DMS 273 (cell line): ENCODE data around the gene SHISA9.
A peak's percentile ranks its signal among the peaks of the same experiment; 100 is the strongest.

Experiments used
- DNase-seq: peaks from one replicate; lab custom pipeline; 2025; ENCODE audit not compliant: unreplicated experiment; lab: John Stamatoyannopoulos, UW

Gene SHISA9

GRCh38 chr16:13108126-13108525 is 206.7 kb downstream of the SHISA9 start:
- DNase-seq: no peak

GRCh38 chr16:13109171-13109570 is 207.8 kb downstream of the SHISA9 start:
- DNase-seq: no peak

DNA sequence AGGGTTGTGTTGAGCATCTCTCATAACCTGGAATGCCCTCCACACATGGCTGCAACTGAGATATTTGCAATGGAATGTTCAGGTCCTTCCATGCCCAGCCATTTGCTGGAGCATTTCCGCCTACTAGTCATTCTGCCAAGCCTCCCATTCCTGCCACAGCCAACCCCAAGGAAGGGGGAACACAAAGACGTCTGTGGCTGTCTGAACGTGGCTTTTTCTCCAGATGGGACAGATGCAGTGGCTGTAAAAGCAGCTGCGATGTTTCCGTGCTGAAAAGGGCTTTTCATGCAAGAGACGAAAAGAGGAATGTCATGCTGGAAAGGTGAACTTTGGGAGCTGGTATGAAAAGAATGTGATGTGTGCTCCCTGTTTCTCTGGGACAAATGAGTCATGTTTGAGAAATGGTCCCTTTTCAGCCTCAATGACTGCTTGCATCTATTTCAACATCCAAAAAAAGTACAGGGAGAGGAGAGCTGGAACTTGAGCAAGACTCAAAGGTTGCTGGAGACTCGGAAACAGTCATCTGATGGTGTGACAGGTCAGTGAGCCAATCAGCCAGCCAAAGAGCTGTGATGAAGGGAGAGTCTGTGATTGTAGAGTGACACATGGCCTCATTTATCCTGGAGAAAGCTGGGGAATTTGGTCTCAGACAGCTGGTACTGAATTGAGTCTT is 208.9 kb downstream of the SHISA9 start:
- no peak for DNase-seq

GRCh38 chr16:13111747-13112146 is 210.3 kb downstream of the SHISA9 start:
- DNase-seq: no peak

DNA sequence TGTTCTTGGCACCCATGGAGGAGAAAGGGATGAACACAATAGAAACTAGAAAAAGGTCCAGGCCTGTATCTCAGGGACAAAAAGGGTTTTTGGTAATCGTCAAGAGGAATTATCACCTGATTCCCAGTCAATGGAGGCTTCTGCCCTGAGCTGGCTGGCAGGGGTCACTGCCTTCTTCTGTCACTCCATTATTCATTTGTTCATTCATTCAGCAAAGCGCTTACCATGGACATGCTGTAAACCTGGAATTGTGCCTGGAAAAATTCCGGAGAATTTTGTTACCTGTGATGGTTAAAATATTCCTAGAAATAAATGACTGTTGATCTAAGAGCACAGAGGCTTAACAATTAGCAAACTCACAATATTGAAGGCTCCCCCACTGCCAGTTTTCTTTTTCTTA is 212.3 kb downstream of the SHISA9 start:
- no peak for DNase-seq

DNA sequence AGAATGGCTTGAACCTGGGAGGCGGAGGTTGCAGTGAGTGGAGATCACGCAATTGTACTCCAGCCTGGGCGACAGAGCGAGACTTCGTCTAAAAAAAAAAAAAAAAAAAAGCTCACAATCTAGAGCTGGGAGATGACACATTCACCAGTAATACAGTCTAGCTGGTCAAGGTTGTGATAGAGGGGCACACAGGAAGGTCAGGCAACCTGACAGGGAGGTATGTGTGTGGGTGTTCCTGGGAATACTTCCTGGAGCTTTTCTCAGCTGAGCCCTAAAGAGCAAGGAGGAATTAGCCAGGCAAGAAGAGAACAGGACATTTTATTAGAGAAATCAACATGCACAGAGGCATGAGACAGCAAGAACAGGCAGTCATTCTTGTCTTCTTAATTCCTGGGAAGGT is 216.7 kb downstream of the SHISA9 start:
- DNase-seq: no peak

GRCh38 chr16:13120091-13120490 is 218.7 kb downstream of the SHISA9 start:
- no peak for DNase-seq

DNA sequence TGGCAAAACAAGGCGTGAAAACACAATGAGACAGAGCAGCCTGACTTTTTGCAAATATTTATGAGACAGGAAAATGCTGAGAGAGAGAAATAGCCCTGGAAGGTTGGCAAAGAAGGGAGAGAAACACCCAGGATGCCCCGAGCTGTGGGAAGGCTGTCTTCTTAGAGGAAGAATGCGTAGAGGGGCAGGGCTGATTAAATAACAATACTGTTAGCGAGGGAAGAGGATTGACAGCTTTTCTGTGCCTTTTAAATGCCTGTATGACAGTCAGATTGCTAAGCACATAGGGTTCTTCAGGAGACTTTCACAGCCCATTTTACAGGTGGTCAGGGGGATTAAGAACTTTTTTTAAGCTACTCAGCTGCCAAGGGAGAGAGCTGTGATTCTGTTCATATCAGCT is 219.2 kb downstream of the SHISA9 start:
- no peak for DNase-seq

DNA sequence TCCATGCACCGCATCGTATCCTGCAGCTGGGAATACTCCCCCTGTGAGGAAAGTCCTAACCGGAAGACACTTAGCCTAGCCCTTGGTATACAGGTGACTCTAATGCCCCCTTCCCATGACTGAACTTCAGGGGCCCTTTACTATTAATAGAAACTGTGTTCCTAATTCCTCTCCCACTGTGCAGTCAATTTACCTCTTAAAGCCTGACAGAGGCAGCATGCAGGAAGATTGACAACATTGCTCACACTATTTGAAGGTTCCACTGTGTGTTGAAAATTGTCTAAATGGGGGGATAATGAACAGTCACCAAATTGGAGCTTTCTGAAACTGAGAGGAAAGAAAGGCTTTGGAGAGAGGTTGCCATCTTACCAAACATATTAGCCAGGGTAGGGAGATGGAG is 222.6 kb downstream of the SHISA9 start:
- no peak for DNase-seq

DNA sequence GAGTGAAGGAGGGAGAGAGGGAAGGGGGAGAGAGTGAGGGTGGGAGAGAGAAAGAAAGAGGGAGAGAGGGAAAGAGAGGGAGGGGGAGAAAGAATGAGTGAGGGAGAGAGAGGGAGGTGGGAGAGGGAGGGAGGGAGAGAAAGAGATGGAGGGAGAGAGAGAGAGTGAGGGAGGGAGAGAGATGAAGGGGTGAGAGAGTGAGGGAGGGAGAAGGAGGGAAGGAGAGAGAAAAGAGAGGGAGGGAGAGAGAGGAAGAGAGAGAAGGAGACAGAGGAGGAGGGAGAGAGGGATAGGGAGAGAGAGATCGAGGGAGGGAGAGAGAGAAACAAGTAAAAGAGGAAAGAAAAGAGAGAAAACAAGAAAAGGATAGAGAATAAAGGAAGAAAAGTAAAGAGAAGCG is 225.7 kb downstream of the SHISA9 start:
- DNase-seq: no peak

GRCh38 chr16:13130586-13130985 is 229.2 kb downstream of the SHISA9 start:
- DNase-seq: no peak

DNA sequence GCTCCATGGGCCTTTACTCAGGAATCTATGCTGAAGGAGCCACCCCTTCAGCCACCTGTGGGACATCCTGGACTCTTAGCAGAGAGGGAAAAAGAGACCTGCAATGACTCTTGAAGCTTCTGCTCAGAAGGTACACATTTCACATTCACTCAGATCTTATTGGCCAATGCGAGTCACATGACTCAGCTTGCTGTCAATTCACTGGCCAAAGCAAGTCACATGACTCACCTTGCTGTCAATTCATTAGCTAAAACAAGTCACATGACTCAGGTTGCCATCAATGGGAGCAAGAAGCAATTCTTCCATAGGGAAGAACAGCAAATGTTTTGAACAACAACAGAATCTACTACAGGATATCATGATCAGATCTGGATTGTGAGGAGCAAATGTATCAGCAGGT is 233.4 kb downstream of the SHISA9 start:
- no peak for DNase-seq

- peak; percentile 79 for DNase-seq
Observed at GRCh38 chr16:13136901-13137300, 235.5 kb downstream of the SHISA9 start.

DNA sequence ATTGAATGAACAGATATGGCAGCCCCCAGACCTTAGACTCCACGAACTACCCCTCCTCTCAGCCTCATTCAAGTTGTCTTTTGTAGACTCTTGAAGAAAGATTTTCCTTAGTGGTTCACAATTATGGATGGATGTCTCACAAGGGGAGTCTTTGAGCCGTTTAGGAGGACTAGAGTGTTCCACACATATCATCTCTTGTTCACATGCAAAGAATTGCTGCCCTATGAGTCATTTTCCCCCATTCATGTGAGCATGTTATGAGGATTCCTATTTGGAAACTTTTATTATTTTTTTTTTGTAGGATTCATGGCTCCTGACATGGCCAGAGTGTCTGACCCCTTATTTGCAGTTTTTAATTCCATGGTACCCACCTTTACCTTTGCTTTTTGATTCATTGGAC is 237.1 kb downstream of the SHISA9 start:
- no peak for DNase-seq

DNA sequence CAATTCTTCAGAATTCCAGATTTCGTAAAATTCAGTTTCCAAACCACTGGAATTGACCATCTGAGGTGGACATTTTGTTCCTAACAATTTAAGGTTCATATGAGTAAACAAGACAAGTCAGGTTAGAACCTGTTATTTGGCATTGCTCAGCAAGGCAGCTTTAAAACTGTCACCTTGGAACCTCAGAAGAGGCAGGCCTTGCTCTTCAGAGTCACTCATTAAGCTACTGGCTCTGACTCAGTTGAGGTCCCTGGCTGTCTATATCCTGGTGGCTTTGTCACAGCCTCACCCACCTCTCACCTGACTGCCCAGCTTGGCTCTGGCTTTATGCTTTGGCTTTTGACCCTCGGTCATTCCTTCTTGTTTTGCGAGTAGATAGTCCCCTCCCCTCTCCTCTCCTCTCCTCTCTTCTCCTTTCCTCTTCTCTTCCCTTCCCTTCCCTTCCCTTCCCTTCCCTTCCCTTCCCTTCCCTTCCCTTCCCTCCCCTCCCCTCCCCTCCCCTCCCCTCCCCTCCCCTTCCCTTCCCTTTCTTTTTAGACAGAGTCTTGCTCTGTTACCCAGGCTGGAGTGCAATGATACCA is 238.4 kb downstream of the SHISA9 start:
- DNase-seq: no peak

DNA sequence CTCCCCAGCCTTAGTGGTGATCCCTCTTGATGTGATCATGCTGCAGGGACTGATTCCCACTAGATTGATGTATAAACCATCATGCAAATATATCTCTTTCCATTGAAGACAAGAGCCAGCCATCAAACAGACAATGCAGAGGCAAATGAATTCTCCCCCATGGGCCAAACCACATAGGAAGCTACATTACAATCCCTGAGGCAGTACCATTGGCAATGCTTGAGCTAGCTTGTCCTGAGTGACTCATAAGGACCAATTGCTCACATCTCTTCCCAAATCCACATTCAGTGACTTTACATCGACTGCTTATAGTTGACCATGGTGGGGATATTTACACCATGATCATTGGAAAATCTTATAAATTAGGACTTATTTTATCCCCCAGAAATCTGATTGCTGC is 242.2 kb downstream of the SHISA9 start:
- no peak for DNase-seq

DNA sequence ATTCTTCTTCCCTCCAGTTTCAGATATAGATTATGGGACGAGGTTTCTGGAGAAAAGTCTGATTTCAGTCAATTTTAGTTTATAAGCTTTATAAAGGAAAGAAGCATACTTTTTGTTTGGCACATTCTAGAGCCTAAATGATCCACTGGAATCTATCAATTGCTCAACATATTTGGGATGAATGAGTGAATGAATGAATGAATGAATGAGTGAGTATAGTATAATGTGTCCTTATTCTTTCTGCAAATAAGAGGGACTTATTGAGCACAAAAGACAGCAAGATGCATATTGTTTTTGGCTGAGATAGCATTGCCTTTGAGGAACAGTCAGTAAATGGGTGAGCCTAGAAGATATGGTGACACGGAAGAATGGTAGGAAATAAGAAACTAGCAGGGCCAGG is 245.4 kb downstream of the SHISA9 start:
- no peak for DNase-seq

DNA sequence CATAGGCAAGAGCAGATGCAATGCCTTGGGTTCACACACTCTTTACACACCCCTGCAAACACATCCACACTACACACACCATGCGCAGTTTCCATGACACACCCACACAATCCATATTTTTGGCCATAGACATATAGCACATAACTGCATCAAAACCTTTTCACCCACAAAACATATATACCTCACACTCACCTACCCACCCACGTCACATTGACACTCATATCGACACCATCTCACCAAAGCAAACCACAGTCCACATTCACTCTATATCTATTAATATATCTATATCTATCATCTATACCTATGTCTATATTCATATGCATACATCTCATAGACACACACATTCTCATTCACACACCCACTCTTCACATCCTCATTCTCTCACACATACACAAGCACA is 246.9 kb downstream of the SHISA9 start:
- no peak for DNase-seq

DNA sequence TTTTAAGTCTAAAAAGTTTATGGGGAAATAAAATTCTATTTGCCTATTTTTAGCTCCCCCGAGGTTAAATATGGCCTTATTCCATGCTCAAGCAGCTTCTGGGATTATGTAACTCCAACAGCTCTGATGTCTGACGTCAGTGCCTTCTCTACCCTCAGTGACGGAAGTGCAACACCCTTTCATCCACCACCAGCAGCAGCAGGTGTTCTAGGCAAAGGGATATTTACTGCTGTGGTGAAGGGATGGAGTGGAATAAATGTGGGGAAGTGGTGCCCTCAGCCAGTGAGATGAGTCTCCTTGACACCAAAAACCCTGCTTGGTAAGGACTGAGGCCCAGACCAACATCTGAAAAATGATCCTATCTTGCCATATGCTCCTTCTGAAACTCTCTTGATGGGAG is 247.4 kb downstream of the SHISA9 start:
- DNase-seq: peak; percentile 40

- no peak for DNase-seq
Observed at GRCh38 chr16:13150181-13150885, 248.9 kb downstream of the SHISA9 start.

GRCh38 chr16:13153696-13154095 is 252.3 kb downstream of the SHISA9 start:
- peak; percentile 26 for DNase-seq

GRCh38 chr16:13154799-13155198 is 253.4 kb downstream of the SHISA9 start:
- DNase-seq: no peak

DNA sequence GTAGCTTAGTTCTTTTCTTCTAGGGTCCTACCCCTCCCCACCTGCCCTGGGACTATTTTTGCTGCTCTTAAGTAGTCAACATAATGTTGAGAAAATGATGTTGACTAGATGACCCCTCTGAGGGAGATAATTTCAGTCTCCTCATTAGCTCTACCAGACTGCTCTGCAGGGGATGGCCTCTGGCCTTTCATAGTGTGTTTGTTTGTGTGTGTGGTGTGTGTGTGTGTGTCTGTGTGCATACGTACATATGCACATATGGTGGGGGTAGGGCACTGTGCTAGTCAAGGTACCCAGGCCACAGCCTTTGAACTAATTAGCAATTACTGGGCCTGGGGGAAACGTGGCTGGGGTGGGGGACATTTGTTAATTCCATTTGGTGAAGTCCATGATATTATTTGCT is 254.0 kb downstream of the SHISA9 start:
- DNase-seq: no peak
